Activated T-cell treated with anti-CD3 and anti-CD28 coated beads, Interleukin-2, amount 50 U/mL, for 1 hour (primary cell): ENCODE measurements around the gene CIB1.

Experiments used
- DNase-seq: peaks from one replicate; pipeline ENCODE4 v3.0.0-alpha.2; 2020

CIB1 gene

DNA sequence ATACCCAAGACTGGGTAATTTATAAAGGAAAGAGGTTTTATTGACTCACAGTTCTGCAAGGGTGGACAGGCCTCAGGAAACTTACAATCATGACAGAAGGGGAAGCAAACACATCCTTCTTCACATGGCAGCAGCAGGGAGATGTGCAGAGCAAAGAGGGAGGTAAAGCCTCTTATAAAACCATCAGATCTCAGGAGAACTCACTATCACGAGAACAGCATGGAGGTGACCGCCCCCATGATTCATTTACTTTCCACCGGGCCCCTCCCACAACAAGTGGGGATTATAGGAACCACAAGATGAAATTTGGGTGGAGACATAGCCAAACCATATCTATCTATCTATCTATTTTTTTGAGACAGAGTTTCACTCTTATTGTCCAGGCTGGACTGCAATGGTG, 5.6 kb upstream of the CIB1 start:
- no peak for DNase-seq

DNA sequence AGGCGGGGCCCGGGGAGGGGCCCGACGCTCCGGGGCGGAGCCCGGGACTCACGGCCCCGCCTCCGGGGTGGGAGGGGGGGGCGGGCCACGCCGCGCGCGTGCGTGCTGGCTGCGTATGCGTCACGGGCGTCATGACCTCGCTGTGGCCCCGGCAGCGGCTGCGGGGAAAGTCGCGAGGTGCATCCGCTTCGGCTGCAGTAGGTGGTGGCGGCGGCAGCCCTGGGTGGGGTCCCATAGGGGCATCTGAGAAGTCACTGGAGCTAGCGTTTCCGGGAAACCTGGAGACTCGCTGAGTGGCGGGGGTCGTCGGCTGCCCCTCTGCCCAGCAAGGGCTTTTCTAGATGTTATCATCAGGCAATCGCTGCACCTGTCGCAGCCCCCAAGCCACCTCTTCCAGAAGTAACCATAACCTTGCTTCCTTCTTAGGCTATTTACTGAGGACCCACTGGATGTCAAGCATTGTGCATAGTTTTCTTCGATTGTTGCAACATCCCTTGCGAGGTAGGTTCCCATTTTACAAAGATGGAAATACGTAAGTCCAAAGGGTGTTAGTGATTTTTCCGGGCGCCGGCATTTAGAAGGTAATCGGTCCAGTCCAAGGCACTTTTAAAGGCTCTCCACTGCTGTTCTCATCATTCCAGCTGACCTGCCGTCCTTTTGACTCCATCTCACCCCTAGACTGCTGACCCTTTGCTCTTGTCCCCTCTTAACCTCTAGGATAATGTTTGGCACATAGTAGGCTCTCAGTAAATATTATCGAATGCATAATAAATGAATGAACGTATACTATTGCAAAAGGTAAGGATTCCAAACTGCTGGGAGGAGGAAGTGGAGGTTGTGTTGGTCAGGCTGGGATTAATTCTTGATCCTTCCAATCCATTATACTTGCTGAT, 601 bp upstream of the CIB1 start, which contains the start of gene GDPGP1:
TSS of gene GDPGP1 (plus strand) at position 114 of the 893 bp plus-strand sequence. CDS start 6,700 bp downstream, outside the sequence.
- peak; percentile 96 for DNase-seq

DNA sequence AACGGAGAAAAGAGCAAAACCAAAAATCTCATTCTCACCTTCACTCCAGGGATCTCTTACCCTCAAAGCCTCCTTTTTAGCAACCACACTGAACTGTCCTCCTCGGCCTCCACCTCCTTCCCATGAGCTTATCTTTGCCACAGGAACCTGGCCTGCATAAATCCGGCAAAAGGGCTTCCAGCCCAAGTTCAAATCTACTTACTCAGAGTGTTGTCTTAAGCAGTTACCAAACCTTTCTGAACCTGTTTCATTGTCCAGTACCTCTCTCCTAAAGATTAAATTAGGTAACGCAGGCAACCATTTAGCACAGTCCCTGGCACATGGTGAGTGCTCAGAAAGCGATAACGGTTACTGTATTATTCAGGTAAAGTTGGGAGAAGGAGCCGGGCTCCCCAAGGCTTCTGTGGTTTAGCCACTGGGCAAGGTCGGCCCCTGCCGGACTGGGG, 777 bp downstream of the CIB1 start:
- DNase-seq: no peak

DNA sequence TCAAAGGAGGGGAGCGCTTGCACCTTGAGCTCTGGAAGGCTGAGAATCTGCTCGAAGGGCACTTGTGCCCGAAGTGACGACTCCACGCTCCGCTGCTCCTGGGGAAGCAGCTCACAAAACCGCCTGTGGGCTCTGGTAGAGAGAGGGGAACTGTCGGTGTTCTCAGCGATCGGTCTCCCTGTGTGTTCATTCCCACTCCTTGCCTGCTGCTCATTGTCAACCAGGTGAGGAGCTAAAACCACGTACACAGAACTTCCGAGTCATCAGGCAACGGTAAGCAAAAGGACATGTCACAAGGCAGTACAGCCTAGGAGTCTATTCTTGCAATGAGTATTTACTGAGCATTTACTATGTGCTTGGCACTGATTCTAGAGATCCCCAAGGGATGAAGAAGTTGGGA, 1.5 kb downstream of the CIB1 start:
- no peak for DNase-seq

DNA sequence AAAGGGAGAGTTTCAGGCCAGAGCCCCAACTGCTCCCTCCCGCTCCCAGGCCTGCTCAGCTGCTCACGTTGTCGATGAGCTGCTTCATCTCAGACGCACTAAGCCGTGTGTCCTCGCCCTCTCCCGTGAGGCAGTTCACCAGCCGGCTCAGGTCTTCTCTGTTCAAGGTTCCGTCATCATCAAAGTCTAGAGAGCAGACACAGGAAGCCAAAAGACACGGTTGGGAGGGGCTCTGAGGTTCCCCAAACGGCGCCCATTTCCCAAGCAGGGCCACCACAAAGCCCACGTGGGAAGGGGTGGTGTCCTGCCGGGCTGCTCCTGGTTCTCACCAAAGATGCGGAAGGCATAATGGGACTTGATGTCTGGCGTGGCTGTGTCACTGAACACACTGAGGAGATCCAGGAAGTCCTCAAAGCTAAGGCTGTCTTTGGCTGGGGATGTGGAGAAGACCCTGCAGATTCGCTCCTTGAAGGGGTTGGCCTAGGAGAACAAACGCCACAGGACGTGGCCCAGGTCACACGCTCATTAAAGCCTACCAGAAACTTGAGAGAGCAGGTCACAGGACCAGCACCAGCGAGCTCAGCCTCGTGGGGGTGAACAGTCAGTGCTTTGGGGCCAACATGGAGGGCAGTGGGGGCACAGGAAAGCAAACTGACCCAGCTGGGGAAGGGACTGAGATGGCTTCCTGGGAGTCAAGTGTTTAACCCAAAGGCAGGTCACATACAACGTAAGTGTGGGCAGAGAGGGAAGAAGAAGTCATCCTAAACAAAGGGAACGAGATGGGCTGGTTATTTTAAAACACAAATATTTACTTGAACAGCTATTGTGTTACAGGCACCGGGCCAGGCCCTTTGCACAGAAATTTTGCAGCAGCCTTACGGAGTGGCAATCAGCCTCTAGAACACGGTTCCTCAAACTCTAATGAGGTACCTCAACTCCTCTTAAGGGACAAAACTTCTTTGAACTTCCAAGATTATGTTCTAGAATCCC, 2.4 kb downstream of the CIB1 start:
- peak; percentile 79 for DNase-seq

DNA sequence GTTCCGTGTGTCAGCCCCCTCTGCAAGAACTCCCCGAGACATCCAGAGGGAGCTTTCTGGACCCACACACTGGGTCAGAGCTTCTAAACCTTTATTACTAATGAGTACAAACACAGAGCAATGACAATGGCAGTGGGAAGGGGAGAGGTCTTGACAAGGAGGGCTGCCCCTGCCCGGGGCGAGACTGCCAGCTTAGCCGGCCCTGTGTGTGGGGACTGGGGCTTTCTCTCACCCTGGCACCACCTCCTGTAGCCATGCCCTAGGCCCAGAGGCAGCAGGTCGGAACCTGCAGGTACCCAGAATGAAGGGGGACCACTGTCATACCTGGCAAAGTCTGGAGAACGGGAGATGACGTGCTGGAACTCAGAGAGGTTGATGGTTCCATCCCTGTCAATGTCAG, 3.1 kb downstream of the CIB1 start:
- no peak for DNase-seq

DNA sequence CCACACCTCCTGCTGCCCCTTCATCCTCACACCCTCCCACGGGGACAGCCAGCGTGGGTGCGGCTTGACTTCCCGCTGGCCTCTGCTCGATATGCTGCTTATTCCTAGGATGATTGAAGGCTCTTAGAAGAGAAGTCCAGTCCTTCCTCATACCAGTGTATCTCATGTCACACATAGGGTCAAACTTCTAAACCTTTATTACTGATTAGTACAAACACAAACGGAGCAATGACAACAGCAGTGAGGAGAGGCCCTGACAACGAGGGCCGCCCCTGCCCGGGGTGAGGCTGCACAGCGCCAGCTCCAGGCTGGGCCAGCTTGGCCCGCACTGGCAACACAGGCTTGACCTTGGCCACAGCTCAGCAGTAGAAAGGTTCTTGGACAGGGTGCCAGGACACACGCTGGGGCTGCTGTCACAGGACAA, 3.7 kb downstream of the CIB1 start:
- no peak for DNase-seq

DNA sequence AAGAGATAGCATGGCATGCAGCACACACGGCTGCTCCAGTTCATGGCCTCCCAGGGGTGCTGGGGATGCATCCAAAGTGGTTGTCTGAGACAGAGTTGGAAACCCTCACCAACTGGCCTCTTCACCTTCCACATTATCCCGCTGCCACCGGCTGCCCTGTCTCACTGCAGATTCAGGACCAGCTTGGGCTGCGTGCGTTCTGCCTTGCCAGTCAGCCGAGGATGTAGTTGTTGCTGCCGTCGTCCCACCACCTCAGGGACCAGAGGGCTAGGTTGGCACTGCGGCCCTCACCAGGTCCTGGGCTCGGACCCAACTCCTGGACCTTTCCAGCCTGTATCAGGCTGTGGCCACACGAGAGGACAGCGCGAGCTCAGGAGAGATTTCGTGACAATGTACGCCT, 4.8 kb downstream of the CIB1 start:
- DNase-seq: no peak

DNA sequence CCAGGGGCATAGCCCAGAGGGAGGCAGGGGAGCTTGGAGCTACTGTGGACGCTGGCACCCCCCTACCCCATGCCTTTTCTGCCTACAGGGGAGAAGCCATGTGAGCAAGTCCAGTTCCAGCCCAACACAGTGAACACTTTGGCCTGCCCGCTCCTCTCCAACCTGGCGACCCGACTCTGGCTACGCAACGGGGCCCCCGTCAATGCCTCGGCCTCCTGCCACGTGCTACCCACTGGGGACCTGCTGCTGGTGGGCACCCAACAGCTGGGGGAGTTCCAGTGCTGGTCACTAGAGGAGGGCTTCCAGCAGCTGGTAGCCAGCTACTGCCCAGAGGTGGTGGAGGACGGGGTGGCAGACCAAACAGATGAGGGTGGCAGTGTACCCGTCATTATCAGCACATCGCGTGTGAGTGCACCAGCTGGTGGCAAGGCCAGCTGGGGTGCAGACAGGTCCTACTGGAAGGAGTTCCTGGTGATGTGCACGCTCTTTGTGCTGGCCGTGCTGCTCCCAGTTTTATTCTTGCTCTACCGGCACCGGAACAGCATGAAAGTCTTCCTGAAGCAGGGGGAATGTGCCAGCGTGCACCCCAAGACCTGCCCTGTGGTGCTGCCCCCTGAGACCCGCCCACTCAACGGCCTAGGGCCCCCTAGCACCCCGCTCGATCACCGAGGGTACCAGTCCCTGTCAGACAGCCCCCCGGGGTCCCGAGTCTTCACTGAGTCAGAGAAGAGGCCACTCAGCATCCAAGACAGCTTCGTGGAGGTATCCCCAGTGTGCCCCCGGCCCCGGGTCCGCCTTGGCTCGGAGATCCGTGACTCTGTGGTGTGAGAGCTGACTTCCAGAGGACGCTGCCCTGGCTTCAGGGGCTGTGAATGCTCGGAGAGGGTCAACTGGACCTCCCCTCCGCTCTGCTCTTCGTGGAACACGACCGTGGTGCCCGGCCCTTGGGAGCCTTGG, 5.6 kb downstream of the CIB1 start:
- no peak for DNase-seq

DNA sequence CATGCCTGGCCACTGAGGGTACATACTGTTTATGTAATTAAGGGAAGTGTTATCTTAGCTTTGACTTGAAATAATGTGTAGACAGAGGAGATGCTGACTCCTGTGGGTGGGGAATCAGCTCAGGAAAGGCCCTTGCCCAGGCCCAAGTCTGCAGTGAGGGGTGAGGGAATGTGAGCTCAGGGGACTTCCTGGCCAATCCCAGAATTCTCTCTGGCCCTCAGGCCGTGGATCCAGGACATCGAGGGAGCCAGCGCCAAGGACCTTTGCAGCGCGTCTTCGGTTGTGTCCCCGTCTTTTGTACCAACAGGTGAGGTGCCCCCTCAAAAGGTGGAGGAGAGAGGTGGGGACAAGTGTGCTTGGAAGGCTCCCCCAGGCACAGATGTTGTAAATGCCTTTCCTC, 6.4 kb downstream of the CIB1 start:
- DNase-seq: no peak

DNA sequence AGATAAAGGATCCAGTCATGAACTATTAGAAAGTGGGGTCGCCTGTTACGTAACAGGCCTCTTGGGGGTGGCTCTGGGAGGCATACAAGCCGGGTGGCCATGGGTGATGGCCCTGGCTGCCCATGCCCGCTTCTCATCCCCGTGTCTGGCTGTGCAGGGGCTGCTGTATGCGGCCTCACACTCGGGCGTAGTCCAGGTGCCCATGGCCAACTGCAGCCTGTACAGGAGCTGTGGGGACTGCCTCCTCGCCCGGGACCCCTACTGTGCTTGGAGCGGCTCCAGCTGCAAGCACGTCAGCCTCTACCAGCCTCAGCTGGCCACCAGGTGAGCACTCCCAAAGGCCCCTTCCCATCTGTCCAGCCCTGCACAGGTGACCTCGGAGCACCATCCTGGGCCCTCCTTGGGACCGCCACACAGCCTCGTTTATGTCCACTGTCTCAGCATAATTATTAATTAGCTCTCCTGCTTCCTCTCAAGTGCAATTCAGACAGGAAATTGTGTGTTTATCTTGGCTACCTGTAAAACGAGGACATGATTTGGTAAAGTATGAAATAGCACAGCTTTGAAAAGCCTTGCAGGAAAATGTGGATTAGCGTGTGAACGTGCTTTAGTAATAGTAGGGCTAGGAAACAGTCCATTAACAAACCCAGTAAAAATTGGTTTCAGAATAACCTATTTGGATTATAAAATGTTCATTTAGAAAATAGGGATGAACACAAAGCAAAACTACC, 8.1 kb downstream of the CIB1 start:
- DNase-seq: no peak

DNA sequence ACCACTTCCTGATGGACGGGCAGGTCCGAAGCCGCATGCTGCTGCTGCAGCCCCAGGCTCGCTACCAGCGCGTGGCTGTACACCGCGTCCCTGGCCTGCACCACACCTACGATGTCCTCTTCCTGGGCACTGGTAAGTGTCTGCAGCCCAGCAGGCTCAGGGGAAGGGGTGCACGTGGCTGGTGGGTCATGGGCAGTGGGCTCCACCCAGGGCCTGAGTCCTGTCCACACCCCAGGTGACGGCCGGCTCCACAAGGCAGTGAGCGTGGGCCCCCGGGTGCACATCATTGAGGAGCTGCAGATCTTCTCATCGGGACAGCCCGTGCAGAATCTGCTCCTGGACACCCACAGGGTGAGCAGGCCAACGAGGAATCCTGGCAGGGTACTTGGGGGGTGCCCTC, 8.7 kb downstream of the CIB1 start:
- no peak for DNase-seq

DNA sequence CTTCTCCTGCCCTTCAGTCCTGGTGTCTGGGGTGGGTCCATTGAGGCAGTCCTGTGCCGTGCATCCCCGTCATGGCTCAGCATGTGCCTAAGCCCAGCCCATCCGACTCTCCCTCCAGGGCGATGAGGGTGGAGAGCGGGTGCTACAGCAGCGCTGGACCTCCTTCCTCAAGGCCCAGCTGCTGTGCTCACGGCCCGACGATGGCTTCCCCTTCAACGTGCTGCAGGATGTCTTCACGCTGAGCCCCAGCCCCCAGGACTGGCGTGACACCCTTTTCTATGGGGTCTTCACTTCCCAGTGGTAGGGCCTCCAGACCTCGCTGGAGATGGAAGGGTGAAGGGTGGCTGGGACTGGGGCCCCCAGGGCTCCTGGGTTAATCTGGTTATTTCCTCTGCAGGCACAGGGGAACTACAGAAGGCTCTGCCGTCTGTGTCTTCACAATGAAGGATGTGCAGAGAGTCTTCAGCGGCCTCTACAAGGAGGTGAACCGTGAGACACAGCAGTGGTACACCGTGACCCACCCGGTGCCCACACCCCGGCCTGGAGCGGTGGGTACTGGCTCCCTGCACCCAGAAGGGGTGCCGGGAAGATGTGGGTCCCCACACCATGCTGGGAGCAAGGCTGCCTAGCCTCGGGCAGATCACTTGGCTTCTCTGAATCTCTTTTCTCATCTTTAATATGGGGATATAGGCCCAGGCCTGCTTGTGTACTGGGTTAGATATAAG, 10.1 kb downstream of the CIB1 start:
- DNase-seq: no peak

DNA sequence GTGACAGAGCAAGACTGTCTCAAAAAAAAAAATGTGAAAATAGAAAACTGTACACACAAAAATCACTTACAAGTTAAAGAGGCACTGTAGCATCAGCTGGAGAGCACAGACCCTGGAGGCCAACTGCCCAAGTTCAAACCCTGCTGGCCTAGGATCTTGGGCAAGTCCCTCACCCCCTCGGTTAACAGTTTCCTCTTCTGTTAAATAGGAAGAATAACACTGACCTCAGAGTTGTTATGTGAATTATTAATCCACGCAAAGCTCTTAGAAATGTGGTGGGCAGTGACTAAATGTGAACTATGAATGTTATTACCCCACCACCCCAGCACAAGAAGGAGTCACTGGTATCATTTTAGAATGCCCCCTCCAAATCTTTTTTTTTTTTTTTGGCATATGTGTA, 11.2 kb downstream of the CIB1 start:
- DNase-seq: no peak

DNA sequence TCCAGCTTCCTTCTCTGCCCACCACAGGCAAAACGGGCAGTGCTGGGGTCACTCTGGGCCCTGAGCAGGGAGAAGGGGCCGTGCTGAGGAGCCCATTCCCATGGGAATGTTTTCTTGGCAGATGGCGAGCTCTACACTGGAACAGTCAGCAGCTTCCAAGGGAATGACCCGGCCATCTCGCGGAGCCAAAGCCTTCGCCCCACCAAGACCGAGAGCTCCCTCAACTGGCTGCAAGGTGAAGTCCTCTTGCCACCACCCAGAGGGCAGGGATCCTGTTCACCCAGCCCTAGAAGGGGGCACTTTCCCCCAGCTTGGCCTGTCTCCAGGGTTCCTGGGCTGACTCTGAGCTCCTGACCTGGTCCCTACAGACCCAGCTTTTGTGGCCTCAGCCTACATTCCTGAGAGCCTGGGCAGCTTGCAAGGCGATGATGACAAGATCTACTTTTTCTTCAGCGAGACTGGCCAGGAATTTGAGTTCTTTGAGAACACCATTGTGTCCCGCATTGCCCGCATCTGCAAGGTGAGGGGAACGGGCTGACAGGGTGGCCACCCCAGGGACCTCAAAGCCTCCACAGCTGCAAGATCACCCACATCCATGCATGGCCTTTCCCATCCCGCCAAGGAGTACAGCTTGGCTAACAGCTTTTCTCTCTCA, 12.4 kb downstream of the CIB1 start:
- DNase-seq: no peak

DNA sequence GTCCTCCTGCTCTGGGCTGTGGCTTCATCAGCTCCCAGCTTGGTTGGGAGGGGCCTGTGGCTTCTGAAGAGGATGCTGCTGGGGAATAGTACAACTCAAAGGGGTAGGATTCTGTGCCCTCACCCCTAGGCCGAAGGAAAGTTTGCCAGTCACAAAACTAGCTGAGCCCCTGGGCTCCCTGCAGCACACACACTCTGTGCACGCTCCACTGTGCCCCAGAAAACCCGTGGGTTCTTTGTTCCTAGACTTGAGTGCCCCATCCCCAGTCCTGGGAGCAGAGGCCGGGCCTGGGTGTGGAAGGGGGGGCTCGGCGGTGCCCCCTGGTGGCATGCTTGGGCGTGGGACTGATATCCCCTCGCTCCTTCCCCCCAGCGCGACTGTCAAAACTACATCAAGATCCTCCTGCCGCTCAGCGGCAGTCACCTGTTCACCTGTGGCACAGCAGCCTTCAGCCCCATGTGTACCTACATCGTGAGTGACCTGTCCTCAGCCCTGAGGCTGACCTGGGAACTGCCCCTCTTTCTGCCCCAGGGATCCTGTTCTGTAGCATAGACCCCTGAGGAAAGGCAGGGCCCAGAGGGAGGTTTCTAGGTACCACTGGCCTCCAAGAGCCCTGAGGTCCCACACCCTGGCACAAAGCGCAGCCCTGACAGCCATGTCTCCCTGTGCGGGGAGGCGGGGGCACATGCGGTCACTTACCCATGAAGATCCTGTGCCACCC, 14.2 kb downstream of the CIB1 start:
- peak; percentile 71 for DNase-seq

DNA sequence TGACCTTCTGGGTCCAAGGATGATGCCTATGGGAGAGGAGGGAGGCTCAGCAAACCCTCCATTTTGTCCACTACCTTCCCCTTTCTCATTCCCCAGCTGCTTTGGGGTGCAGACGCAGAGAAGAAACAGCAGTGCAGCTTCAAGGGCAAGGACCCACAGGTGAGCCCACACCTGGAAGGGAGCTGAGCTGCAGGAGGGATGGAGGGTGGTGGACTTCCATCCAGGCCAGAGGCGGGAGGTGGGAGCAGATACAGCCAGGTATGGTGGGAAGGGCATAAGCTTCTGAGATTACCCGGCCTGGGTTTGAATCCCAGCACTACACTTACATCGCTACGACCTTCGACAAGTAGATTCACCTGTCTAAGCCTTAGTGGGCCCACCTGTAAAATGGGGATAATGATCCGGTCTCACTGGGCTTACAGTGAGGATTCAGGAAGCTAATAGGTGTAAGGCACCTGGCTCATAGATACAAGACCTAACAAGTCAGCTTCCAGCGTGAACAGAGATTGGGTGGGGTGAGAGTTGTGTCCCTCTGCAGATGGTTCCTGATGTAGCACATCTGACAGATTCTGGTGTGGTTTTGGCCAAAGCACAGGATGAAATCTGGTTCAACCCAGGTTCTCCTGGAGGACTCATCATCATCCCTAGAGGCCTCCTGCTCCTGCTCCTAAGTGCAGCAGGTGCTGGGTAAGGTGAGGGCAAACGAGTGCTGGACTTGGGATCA, 15.9 kb downstream of the CIB1 start:
- DNase-seq: no peak

DNA sequence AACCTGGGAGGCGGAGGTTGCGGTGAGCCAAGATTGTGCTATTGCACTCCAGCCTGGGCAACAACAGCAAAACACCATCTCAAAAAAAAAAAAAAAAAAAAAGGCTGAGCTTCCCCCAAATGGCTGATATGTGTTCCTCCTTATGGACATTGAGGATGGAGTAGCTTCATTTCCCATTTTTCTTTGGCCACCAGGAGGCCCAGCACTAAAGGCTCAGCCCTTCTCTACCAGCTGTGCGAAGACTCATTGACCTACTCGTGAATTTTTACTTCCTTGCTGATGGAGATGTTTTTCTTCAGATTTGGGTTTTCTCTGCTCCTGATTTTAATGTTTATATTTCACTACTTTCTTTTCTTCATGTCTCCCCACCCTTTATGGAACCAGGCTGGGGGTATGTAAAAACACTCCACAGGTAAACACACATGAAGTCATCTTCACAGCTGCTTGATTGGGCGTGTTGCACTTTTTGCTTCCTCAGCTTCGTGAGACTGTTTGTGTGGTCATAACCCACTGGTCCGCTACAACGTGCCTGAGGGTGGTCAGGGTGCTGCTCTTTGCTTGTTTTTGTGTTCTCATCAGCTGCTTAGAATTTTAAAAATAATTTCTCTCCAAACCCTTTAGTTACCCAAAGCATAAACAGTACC, 19.1 kb downstream of the CIB1 start:
- DNase-seq: no peak
